T47D (cell line): ENCODE measurements around the gene AUTS2.

ENCODE experiments used
- DNase-seq, 2 experiments: peaks; one replicate each; pipeline versions ENCODE4 v3.0.0 to v3.0.0-alpha.2; 2011 to 2012; ENCODE audit warnings: low read depth in 1 of 2, low spot score in 1 of 2
- JUND ChIP-seq: IDR thresholded peaks from 2 replicates; pipeline ENCODE4 v1.6.1; 2012; ENCODE audit warnings: low read depth
- in situ Hi-C: cut with HindIII; loops from 2 replicates; pipeline ENCODE4 v1.10.0; 2016; ENCODE audit warnings: low sequenced_read_pairs, low pct_unique_long_range_greater_than_20kb

The AUTS2 gene

DNA sequence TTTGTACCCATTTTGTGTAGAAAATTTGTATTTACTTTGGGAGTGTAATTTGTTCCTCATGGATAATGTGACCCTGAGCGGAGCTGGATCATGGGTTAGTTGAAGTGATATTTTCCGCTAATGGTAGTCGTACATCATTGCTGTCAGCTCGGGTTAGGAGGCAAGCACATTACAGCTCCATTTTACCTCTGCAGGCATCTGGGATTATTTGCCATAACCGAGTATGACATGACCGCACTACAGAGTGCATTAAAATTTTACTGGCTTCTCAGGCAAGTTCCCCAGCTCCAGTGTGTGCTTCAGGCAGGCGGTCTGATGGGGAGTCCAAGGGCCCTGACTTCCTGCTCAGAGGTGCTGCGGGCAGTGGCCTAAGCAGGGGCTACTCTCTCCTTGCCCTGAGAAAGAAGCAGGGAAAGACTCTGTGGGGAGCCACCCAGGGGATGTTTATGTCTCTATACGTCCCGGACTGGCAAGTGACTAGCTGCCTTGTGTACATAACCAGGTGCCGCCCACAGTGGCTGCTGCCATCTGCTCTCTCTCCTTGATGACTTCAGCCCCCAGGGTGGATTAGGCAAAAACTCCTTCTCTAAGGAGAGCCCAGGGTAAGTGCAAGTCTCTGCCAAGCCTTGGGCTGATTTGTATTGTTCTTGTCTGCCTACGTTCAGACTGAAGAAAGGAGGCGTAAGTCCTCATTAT, 848.3 kb downstream of the AUTS2 start:
- no peak for TF ChIP-seq JUND
- no peak for DNase-seq
- in situ Hi-C loops: no loop called here

DNA sequence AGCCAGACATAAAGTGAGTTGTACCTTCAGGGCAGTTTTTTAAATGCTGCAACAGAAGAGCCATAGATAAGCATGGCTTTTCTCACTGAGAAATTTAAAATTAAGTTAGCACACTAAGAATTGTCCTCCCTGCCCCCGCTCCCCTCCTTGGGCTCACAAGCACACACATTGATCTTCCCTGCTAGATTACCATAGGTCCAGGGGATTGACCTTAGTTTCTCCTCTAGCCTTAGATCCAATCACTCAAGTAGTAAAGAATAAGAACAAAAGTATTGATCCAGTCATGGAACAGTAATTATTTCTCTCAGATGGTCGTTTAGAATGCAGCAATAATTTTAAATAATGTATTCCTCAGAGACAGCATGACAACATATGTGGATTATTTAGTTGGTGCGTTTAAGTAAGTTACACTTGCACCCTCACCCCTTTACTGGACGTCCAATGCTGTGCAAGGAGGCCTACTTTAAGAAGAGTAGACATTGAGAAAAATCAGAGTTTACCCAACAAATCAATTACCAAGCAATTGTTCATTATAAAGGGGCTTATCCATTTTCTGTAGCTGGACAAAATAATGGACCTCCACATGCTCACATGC, 850.1 kb downstream of the AUTS2 start:
- in situ Hi-C loops: no loop called here
- TF ChIP-seq JUND: no peak
- no peak for DNase-seq

DNA sequence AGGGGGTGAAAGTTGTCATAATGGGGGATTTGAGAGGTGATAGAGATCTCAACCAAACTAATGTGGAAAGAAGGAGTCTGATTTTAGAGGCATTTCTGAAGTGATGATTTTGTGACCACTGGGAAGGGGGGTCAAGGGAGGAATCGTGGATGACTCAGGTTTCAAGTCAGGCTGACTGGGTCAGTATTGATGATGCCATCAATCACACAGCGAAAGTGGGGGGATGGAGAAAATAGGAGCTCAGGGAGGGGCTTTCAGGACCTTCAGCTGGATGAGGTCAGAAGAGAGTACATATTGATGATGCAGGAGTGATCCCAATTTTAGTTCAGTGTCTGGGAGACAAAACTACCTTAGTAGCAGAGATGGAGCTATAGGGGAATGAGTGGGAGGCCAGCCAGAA, 852.5 kb downstream of the AUTS2 start:
- no peak for TF ChIP-seq JUND

DNA sequence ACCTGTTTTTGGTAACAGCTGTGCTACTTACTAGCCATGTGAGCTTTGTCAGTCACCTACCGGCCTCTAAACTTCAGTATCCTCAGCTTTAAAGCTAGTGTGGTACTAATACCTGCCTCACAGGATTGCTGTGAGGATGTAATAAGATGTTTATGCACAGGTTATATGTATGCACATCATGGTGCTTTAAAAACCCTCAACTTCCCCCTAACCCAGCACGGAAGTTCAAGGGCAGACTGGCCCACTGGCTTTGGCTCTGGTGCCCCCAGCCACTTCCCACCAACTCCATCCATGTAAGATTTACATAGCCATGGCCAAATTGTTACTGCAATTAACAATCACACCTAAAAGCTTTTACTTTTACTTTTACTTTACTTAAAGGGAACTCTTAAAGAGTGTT, 857.6 kb downstream of the AUTS2 start:
- in situ Hi-C loops: no loop called here
- TF ChIP-seq JUND: no peak
- DNase-seq: no peak

More for the DNA sequence above, 852.5 kb downstream of the AUTS2 start:
- DNase-seq: no peak
- in situ Hi-C loops: no loop called here

DNA sequence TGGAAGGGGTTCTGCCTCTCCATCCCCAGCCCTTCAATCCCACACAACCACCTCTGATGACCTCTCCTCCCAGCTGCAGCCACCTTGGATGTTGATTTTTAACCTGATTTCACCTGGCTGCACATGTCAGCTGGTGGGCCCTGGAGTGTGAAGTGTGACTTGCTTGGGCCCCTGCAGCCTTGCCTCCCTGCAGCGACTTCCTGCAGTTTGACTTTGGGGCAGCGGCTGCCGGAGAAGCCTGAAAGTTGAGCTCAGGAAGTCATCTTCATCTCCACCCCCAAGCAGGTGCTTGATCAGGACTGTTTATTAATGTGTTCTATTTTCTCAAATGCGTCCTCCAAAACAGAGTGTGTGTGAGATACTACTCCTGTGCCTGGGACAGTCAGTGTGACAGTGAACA, 858.4 kb downstream of the AUTS2 start:
- in situ Hi-C loops: no loop called here
- DNase-seq: no peak
- no peak for TF ChIP-seq JUND

DNA sequence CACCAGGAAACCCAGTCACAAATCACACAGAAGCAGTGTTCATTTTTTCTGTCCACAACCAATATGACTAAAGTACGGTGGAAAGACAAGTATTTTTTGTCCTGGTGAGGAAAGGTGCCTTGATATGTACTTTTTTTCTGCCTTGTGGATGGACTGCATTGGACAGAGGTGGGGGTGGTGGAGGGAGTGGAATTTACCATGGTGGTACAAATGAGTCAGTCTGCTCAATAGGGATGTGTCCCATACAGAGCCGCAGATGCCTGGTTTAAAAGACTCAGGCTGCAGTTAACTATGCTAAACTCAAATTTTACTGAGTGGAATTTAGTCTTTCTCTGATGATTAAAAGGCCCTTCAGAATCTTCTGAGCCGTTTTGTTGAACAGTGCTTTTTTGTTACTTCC, 859.2 kb downstream of the AUTS2 start:
- in situ Hi-C loops: no loop called here
- DNase-seq: no peak
- TF ChIP-seq JUND: no peak

DNA sequence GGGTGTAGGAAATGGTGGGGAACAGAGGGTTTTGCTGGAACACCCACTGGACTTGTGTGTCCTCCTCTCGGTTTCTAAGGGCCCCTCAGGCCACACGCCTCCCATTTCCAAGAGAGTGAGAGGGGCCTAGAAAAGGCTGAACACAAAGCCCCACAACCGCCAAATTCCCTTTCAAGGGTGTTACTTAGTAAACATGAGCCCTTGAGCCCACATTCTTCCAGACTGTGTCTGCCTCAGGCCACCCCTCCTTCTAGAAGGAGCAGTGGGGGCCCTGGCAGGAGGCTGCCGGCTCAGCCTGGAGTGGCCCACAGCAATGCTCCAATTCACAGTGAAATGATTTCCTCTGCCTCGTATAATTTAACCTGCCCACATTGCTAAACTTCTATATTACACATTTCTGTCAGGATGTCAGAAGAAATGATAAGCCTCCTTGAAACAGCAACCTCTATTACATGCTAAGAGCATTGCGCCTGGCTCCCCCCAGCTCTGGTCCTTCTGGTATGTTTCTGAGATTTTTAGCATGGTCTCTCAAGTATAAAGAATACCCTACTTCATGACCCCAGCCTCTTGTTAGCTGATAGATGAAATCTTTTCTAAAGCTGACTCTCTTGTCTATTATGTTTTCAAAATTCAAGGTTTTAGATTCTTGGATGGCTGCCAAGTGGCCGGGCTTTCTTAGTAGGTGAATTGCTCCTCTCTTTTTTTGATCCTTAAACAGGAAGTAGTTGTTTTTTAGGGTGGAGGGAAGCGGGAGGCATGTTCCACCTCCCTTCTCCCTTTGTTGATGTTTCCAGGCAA, 859.8 kb downstream of the AUTS2 start:
- DNase-seq: no peak
- no peak for TF ChIP-seq JUND
- in situ Hi-C loops: no loop called here

DNA sequence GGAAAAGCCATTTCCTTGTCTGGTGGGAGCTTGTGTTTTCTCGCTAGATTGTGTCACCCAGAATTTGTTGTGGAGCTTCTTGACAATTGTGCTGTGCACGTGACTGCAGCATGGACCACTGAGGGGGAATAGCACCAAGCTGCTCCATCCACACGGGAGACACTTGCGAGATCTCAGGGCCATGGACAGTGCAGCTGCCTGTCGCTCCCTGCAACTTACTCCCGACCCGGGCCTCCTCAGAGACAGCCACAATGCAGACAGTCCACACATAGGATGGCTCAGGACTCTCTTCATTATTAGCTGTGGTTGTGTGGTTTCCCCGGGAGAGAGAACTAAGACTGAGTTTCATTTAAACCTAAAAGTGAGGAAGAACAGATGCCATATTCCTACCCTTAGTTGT, 860.5 kb downstream of the AUTS2 start:
- no peak for TF ChIP-seq JUND
- DNase-seq: no peak
- in situ Hi-C loops: no loop called here

DNA sequence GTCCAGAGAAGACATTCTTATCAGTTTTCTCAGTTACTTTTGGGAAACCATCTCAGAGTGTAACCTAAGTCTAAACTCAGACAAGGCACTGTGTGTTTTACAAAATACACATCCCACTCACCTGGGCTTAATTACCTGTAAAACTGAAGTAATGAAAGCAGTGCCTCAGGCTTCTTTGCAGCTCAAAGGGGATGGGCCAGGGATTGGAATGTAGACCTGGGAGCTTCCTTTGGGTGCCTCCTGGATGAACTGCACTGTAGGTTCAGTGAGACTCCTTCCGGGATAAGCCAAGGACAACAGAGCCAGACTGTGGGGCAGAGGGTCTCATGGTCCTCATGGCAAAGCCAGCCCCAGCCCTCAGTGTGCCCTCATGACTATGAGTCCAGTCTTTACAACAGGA, 861.3 kb downstream of the AUTS2 start:
- in situ Hi-C loops: no loop called here
- DNase-seq: peak; percentile 26 to 83
- TF ChIP-seq JUND: no peak

DNA sequence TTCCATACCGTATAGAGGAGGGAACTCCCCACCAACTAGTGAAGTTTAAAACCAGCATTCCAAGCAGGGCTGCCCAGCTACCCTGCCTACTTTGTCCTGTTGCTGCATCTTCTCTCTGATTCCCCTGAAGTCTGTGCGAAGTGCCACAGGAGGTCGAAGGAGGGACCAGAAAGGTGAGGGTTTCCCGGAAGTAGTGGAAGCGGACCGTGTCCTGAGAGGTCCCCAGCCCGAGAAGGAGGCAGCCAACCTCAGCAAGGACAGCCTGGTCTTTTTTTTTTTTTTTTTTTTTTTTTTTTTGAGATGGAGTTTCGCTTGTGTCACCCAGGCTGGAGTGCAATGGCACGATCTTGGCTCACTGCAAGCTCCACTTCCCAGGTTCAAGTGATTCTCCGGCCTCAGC, 861.8 kb downstream of the AUTS2 start:
- TF ChIP-seq JUND: no peak
- in situ Hi-C loops: no loop called here
- DNase-seq: no peak

DNA sequence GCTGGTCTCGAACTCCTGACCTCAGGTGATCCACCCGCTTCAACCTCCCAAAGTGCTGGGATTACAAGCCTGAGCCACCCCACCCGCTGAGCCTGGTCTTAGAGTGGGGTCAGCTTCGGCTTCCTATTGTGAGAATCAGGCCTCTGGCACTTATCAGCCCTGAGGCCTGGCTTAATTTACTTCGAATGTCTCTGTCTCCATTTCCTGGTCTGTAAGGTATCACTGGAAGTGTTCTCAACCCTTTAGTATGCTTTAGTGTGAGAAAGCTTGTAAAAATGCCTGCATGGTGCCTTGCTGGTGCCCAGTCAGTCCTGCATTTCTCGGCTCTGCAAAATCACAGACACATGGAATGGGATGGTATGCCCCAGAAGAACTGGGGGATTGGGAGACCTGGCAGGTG, 862.3 kb downstream of the AUTS2 start:
- no peak for TF ChIP-seq JUND
- no peak for DNase-seq
- in situ Hi-C loops: no loop called here

DNA sequence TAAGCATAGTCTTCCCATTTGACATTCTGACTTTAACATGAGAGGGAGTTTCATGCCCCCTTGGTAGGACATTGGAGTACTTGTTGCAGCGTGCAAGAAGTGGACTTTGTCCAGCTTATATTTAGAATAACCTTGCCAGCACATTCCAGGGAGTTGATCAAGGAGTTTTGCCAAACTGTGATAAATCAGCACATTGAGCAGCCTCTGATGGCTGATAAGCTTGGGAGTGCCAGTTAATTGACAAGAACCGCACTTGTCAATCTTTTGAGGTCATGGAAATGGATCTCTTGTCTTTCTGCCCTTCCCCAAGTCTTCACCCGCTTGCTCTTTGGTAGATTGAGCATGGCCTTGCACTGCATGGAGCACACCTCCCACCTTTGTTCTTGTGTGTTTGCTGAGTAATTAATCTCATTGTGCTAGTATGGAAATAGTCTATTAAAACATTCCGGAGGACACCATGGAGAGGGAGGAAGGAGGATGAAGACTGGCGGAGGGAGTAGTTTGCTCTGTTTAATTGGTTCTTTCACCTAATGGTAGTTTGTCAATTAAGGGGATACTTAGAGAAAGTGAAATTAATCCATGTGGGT, 865.2 kb downstream of the AUTS2 start:
- DNase-seq: peak in 1 of 2 experiments; percentile 29
- TF ChIP-seq JUND: no peak
- in situ Hi-C loops: no loop called here
